Adrenal gland (tissue), 5 donors: ENCODE results near the gene RNF40.

Experiments
- POLR2A ChIP-seq, 2 donors: fragments of 450-650 bp; IDR thresholded peaks; one replicate each; pipeline ENCODE4 v1.6.1; 2017; ENCODE audit warnings: antibody characterized with exemption in 2 of 2, mild to moderate bottlenecking in 2 of 2, moderate library complexity in 1 of 2
- TF ChIP-seq, protein P1 (sequence below), 6 experiments: fragments of 450-650 bp in 4 of 6; fragments of 200-600 bp in 2 of 6; sonication (generic) in 1 of 6; IDR thresholded peaks; 1 replicate in 5 of 6; 2 replicates in 1 of 6; pipeline versions ENCODE4 v1.5.1 to v1.8.0; 2016 to 2021; ENCODE audit warnings: antibody characterized with exemption in 6 of 6, mild to moderate bottlenecking in 2 of 6, moderate library complexity in 1 of 6
- donor health status: DM: no; HTN: no; CAD: no.

DNA sequence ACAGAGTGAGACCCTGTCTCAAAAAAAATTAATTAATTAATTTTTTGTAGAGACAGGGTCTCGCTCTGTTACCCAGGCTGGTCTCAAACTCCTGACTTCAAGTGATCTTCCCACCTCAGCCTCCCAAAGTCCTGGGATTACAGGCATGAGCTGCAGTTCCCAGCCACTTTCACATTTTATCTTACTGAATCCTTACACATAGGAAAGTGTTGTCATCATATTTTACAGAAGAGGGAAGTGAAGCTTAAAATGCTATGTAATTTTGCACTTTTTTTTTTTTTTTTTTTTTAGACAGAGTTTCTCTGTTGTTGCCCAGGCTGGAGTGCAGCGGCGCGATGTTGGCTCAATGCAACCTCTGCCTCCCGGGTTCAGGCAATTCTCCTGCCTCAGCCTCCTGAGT lies 46.0 kb downstream of the RNF40 start:
- TF ChIP-seq, protein P1, sequence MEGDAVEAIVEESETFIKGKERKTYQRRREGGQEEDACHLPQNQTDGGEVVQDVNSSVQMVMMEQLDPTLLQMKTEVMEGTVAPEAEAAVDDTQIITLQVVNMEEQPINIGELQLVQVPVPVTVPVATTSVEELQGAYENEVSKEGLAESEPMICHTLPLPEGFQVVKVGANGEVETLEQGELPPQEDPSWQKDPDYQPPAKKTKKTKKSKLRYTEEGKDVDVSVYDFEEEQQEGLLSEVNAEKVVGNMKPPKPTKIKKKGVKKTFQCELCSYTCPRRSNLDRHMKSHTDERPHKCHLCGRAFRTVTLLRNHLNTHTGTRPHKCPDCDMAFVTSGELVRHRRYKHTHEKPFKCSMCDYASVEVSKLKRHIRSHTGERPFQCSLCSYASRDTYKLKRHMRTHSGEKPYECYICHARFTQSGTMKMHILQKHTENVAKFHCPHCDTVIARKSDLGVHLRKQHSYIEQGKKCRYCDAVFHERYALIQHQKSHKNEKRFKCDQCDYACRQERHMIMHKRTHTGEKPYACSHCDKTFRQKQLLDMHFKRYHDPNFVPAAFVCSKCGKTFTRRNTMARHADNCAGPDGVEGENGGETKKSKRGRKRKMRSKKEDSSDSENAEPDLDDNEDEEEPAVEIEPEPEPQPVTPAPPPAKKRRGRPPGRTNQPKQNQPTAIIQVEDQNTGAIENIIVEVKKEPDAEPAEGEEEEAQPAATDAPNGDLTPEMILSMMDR (IDR thresholded peaks at IDR 0.05): no peak
- TF ChIP-seq POLR2A (IDR thresholded peaks at IDR 0.05): no peak
